Stimulated activated CD4-positive, alpha-beta T cell treated with anti-CD3 and anti-CD28 coated beads, Interleukin-15, amount 100 ng/mL, for 24 hours (primary cell): ENCODE measurements around the gene VSTM1.
"Not testable (repeated sequence)": the region's sequence is repeated elsewhere in the genome, so short reads cannot be mapped to it uniquely, and the experiment has no call there.

ENCODE experiments used
- DNase-seq: peaks from one replicate; pipeline ENCODE4 v3.0.0-alpha.2; 2020

Gene VSTM1

GRCh38 chr19:54063350-54064116 is at the start of gene VSTM1:
Gene VSTM1, minus strand, starts transcription at chr19:54063897. Its CDS starts 120 bp downstream, at chr19:54063777.
- DNase-seq, result no peak

DNA sequence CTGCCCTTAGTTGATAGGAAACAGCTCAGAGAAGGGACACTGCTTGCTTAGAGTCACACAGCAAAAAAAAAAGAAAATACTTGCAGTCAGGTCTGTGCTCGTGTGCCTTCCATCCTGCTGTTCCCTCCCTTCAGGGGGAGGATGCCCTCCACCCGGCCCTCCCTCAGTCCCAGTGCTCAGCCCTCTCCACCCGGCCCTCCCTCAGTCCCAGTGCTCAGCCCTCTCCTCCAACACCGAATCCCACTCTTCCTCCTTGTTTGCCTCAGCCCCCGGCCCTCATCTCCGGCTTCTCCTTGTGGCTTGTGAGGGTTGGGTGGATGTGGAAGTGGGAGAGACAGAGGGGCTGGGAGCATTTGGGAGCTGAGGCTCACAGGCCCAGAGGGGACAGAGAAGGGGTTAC is 46.0 kb upstream of the VSTM1 start:
- no peak for DNase-seq

DNA sequence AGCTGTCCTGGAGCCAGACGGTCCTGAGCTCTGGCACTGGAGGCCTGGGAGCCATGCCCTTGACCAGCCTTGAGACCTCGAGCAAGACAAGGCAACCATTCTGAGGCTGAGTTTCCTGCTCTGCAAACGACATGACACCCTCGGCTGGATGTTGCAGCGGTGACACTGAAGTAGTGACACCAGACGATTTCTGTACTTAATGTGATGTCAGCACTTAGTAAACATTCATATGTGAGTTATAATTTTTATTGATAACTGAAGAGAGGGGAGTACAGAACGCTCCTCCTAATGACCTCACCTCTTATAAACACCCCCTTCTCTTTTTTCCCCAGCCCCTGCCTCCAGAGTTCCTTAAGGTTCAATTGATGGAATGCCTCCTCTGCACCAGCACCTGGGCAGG is 44.8 kb upstream of the VSTM1 start:
- DNase-seq, result no peak

- no peak for DNase-seq
These were observed 44.3 kb upstream of the VSTM1 start for GRCh38 chr19:54107876-54108490.

DNA sequence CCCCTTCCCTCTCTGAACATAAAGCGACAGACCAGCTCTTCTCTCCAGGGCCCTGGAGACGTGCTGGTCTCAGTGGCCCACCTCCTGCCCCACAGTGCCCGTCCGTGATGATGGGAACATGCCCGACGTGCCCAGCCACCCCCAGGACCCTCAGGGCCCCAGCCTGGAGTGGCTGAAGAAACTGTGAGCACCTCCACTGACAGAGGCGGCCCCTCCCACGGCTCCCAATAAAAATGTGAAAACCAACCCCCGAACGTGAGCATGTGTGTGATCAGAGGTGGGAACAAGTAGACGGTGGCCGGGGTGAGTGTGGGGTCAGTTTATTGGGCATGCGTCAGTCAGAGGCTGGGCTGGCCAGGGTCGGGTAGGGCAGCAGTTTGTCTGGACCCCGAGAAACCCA is 43.0 kb upstream of the VSTM1 start:
- no peak for DNase-seq

DNA sequence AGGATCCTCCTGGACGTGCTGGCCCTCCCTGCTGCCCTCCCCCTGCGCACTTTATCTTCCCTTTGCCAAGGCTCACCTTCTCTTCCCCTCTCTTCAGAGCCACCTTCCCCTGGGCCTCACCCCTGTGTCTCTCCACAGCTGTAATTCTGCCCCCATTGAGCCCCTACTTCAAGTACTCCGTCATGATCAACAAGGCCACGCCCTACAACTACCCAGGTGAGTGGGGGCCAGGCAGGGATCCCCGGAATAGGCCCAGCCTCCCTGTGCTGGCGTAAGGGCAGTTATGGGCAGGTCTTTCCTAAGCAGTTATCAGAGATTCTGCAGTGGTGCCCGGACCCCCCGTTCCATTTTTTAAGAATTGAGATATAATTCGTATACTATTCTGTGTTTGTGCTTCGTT is 42.1 kb upstream of the VSTM1 start:
- no peak for DNase-seq

DNA sequence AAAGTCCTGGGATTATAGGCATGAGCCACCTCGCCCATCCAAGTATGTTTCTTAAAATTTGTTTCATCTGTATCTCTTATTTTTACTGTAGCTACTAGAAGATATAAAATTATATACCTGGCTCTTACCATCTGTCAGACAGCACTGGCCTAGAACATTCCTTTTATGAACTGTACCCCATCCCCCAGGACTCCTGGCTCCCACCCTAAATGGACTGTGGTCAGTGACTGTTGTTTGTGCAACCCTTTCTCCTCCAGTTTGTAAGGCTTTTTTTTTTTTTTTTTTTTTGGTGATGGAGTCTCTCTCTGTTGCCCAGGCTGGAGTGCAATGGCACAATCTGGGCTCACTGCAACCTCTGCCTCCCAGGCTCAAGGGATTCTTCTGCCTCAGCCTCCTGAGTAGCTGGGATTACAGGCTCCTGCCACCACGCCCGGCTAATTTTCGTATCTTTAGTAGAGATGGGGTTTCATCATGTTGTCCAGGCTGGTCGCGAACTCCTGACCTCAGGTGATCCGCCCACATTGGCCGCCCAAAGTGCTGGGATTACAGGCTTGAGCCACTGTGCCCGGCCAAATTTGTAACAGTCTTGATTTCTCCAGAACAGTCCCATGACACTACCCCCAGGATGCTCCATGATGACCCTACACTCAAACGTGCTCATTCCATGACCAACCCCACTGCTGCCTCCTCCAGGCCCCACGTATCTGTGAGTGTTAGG is 41.5 kb upstream of the VSTM1 start:
- no peak for DNase-seq

GRCh38 chr19:54102421-54103169 is 38.9 kb upstream of the VSTM1 start, which contains the start of gene NDUFA3:
Gene NDUFA3, plus strand, starts transcription at chr19:54102855. Its CDS starts 24 bp downstream, at chr19:54102879.
- peak; percentile 97 for DNase-seq

DNA sequence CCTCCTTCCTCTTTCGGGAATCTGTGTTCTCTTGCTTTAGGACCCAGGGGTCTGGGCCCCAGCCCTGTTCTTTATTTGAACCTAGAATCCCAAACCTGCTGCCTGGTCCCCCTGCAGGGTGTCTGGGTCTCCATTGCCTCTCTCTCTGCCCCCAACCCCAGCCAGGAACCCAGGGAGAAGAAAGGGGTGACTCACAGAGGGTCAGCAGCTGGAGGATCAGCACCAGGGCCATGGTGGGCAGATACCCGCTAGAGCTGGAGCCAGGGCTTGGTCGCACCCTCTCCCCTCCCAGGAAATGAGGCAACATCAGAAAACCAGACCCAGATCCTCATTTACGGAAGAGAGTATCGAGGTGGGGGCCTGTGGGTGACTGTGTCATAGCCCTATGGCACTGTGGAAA is 36.9 kb upstream of the VSTM1 start, which contains the start of gene OSCAR:
Gene OSCAR (minus strand): TSS at position 243 of the 400 bp plus-strand sequence. CDS start 11 bp downstream, at position 232.
- no peak for DNase-seq

DNA sequence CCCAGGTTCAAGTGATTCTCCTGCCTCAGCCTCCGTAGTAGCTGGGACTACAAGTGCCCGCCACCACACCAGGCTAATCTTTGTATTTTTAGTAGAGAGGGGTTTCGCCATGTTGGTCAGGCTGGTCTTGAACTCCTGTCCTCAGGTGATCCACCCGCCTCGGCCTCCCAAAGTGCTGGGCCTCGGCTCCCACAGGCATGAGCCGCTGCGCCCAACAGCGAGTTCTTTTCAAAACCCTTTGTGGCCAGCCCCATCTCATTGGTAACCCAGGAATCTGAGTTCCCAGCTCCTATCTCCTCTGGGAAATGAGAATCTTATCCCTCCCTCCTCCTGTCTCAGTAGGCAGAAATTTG is 36.2 kb upstream of the VSTM1 start:
- DNase-seq, result not testable (repeated sequence)

DNA sequence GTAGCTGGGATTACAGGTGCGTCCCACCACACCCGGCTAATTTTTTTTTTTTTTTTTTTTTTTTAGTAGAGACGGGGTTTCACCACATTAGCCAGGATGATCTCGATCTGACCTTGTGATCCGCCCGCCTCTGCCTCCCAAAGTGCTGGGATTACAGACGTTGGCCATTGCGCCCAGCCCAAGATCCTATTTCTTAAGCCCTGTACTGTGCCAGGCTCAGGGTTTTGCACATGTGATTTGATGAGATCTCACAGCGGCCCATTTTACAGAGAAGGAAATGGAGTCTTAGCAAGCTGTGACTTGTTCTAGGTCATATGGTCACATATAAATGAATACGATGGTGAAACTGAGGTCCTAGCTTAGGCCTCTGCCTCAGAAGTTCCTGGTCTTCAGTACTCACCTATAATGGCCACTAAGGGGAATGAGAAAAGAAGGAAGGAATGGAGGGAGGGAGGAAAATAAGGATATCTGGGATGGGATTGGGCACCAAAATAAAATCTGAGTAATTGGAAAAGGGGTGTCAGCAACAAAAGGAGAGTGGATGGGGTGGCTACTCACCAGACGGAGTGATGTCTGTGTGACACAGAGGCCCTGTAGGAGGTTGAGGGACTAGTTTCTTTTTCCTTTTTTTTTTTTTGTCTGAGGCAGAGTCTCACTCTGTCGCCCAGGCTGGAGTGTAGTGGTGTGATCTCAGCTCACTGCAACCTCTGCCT is 35.6 kb upstream of the VSTM1 start:
- DNase-seq, result no peak

DNA sequence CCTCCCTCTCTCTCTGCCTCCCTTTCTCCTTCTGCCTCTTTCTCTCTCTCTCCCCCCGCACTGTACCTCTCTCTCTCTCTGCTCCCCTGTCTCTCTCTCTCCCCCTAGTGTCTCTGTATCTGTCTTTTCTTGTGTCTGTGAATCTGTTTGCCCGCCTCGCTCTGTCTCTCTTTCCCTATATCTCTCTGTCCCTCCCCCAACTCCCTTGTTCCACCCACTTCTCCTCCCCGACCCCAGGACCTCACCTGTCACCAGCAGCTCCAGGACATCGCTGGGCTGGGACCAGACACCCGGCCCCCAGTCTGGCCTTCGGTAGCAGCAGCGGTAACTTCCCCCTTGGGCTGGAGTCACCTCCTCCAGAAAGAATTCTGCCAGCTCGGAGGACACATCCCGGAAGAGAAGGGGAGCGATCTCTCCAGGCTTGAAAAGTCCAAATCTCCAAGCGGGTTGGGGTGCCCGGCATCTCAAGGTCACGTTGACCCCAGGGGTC is 33.0 kb upstream of the VSTM1 start:
- peak; percentile 16 for DNase-seq

GRCh38 chr19:54095859-54096616 is 32.3 kb upstream of the VSTM1 start:
- DNase-seq, result peak; percentile 65

DNA sequence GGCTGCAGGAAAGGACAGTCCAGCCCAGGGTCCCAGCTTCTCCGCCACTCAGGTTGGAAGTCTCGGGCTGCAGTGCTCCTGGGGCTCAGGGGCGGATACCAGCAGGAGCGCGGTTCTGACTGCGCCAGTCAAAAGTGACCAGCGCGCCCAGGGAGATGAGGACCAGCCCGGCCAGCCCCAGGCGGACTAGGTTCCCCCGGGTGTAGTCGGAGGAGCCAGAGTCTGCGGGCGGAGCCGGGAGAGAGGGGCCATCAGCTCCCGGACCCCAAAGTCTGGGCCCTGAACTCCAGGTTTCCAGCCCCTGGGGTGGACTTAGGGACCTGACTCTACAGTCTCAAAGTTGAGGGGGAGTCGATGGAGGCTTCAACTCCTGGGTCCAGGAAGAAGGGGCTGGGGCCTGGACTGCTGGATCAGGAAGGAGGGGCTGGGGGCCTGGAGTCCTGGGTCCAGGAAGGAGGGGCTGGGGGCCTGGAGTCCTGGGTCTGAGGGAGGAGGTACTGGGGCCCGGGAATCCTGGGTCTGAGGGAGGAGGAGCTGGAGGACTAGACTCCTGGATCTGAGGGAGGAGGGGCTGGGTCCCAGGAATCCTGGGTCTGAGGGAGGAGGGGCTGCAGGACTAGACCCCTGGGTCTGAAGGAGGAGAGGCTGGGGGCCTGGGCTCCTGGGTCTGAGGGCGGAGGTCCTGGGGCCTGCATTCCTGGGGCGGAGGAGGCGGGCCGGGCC is 31.6 kb upstream of the VSTM1 start:
- no peak for DNase-seq

GRCh38 chr19:54094426-54095000 is 30.8 kb upstream of the VSTM1 start:
- DNase-seq, result no peak

DNA sequence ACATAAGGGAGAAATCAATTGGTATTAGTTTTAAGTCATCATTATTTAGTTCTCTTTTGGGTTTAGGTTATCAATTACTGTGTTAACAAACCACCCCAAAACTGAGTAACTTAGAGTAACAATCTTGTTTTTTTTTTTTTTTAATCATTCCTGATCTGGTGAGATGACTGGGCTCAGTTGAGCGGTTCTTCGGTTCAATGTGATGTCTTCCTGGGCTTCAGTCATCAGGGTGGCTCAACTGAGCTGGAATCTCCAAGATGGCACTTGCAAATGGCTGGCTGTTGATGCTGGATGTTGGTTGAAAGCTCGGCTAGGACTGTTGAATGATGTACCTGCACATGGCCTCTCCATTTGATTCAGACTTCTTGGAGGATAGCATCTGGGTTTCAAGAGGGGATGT is 20.7 kb upstream of the VSTM1 start:
- DNase-seq, result no peak

- DNase-seq, result no peak
These were observed 17.3 kb upstream of the VSTM1 start, which contains the start of gene TARM1 for GRCh38 chr19:54081032-54081431. Gene TARM1, minus strand, starts transcription at chr19:54081365. Its CDS starts 25 bp downstream, at chr19:54081340.

GRCh38 chr19:54077334-54077733 is 13.6 kb upstream of the VSTM1 start:
- no peak for DNase-seq

DNA sequence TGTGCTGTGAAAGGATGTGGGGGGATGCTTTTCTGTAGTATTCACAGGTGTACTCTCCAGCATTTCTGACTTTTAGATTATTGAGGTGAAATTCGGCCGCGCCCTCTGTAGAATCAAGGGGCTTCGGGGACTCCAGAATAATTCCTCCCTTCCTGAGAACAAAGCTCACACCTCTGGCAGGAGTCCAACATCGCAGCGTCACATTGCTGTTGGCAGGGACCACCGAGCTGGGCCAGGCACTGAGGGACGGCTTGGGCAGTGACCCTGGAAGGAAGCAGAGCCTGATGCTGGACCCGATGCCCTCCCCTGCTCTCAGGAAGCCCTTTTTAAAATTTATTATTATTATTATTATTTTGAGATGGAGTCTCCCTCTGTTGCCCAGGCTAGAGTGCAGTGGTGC is 11.2 kb upstream of the VSTM1 start:
- no peak for DNase-seq

DNA sequence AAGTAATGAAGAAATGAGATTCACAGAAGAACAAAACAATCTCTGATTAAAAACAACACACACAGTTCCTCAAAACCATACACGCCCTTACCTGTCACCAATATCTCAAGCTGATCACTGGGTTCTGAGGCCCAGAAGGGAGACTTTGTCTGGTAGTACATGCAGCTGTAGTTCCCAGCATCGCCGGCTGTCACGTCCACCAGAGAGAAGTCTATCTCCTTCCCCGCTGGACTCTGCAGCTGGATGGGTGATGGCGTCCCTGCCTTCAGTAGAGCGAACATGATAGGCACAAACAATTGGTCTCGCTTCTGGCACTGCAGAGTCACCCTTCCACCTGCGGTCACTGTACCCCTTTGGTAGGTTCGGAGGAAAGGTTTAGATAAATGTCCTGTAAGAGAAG is 10.1 kb upstream of the VSTM1 start:
- no peak for DNase-seq
